GM12878 (cell line): ENCODE measurements around the gene ACSM5. TPM values are rescaled to one million over a fixed set of nuclear protein-coding genes. Genes with fewer than 3 reads are reported as not detected.
"Not testable (repeated sequence)": the region's sequence is repeated elsewhere in the genome, so short reads cannot be mapped to it uniquely, and the experiment has no call there.

Experiments used
- ATAC-seq: fragments of 200-7000 bp; cut with Tn5 transposase; 3 replicates; pipeline ENCODE4 v1.9.1; 2020; ENCODE audit warnings: mild to moderate bottlenecking, moderate library complexity
- BruUV-seq: library from RNA; stranded (reverse); fragments of 400-500 nt; replicated peaks from 2 replicates; lab custom pipeline; 2021; lab: Mats Ljungman, UMichigan
- CTCF ChIA-PET: fragments of 300-600 bp; sonication (Branson Sonifier 250); formaldehyde crosslinking; extraction: SDS; loops from one replicate; lab custom pipeline; 2021; ENCODE audit warnings: inconsistent platforms; lab: Yijun Ruan, JAX
- POLR2A ChIA-PET: fragments of 350-600 bp; formaldehyde crosslinking; extraction: SDS; loops from one replicate; lab custom pipeline; 2021; ENCODE audit warnings: inconsistent platforms; lab: Charles Lee
- RAD21 ChIA-PET: fragments of 300-600 bp; sonication (Branson Sonifier 250); formaldehyde crosslinking; loops from one replicate; lab custom pipeline; 2023; ENCODE audit warnings: antibody characterized with exemption; ENCODE audit not compliant: unreplicated experiment; lab: Charles Lee
- SMC1A ChIA-PET: fragments of 300-600 bp; sonication (Branson Sonifier 250); formaldehyde crosslinking; loops from one replicate; lab custom pipeline; 2023; ENCODE audit not compliant: unreplicated experiment, uncharacterized antibody; lab: Charles Lee
- DNase-seq: peaks from one replicate; pipeline ENCODE4 v3.0.0-alpha.2; 2011; ENCODE audit warnings: low read depth, low spot score
- FAIRE-seq: peaks from 3 replicates; lab custom pipeline; 2011; peaks lifted over from hg19 to GRCh38; lab: Jason Lieb, UNC
- H2AFZ ChIP-seq: 2 replicates; pipeline ENCODE4 v1.6.0; 2011; ENCODE audit warnings: low read depth, low read length, control low read depth; ENCODE audit not compliant: control insufficient read depth
- H3K27ac ChIP-seq: 2 replicates; pipeline ENCODE4 v1.5.1; 2011; ENCODE audit warnings: control low read depth; ENCODE audit not compliant: control insufficient read depth, insufficient read depth
- H3K27me3 ChIP-seq, 2 experiments: replicated peaks in 1 of 2; 2 replicates each; pipeline versions ENCODE4 v1.6.0 to v1.6.1; 2011; ENCODE audit warnings: low read length in 1 of 2; ENCODE audit not compliant: control insufficient read depth in 2 of 2, insufficient read depth in 2 of 2
- H3K36me3 ChIP-seq, 2 experiments: 2 replicates each; pipeline ENCODE4 v1.5.1; 2011; ENCODE audit warnings: low read length in 1 of 2; ENCODE audit not compliant: control insufficient read depth in 2 of 2, insufficient read depth in 2 of 2
- H3K4me1 ChIP-seq: 2 replicates; pipeline ENCODE4 v1.6.1; 2011; ENCODE audit warnings: mild to moderate bottlenecking, low read length, moderate library complexity, mixed read lengths; ENCODE audit not compliant: control insufficient read depth, insufficient read depth
- H3K4me2 ChIP-seq: 2 replicates; pipeline ENCODE4 v1.6.0; 2011; ENCODE audit warnings: control low read depth; ENCODE audit not compliant: control insufficient read depth, insufficient read depth
- H3K4me3 ChIP-seq: fragments of 200-600 bp; sonication (generic); 2 replicates; pipeline ENCODE4 v1.5.1; 2016
- H3K79me2 ChIP-seq: 2 replicates; pipeline ENCODE4 v1.6.0; 2011; ENCODE audit warnings: low read length; ENCODE audit not compliant: control insufficient read depth, insufficient read depth
- H3K9ac ChIP-seq: 2 replicates; pipeline ENCODE4 v1.8.0; 2011; ENCODE audit warnings: low read length, control low read depth, mixed read lengths; ENCODE audit not compliant: control insufficient read depth, insufficient read depth
- H3K9me3 ChIP-seq: replicated peaks from 3 replicates; pipeline ENCODE4 v1.5.1; 2011; ENCODE audit warnings: mild to moderate bottlenecking, low read length; ENCODE audit not compliant: control insufficient read depth, insufficient read depth
- H4K20me1 ChIP-seq: 2 replicates; pipeline ENCODE4 v1.6.0; 2011; ENCODE audit not compliant: control insufficient read depth, insufficient read depth
- WGBS: methylation state at CpG from one replicate; pipeline ENCODE4 v1.1.6; 2016; ENCODE audit warnings: low lambda C conversion rate; ENCODE audit not compliant: insufficient replicate concordance, insufficient coverage; ENCODE audit errors: missing lambda C conversion rate; 5-methylcytosine and 5-hydroxymethylcytosine counted together
- in situ Hi-C: fragments of 300-500 bp; cut with MboI; formaldehyde crosslinking; loops from 9 replicates; pipeline ENCODE4 v1.14.3; 2018; ENCODE audit warnings: mixed read lengths
- intact Hi-C: fragments of 100-400 bp; cut with micrococcal nuclease; formaldehyde crosslinking; loops from one replicate; pipeline ENCODE4 v1.14.2; 2022; ENCODE audit not compliant: unreplicated experiment
- polyA plus RNA-seq, 11 experiments: library from polyadenylated mRNA; depleted of rRNA in 4 of 11; unstranded in 6 of 11; stranded (reverse) in 5 of 11; fragments of >200 nt; fragmentation: Nextera tagmentation in 4 of 11; fragmentation: Illumina TruSeq in 1 of 11; extraction: Ambion mirVana in 4 of 11; extraction: Trizol in 1 of 11; gene quantifications; 1 replicate in 1 of 11; 2 replicates in 10 of 11; pipeline versions ENCODE4 v1.2.1 to v1.2.3, GENCODE V29; 2011 to 2016; ENCODE audit warnings: inconsistent platforms in 2 of 11, missing spikeins in 2 of 11, low read depth in 1 of 11
- total RNA-seq, 4 experiments: library from RNA; depleted of rRNA in 3 of 4; stranded (reverse); fragments of >200 nt in 3 of 4; fragmentation: Illumina TruSeq in 1 of 4; extraction: Trizol in 1 of 4; gene quantifications; 2 replicates each; pipeline versions ENCODE4 v1.2.1 to v1.2.3, GENCODE V29; 2013 to 2021

Gene ACSM5
- total and polyA plus RNA-seq, 10 of the 15 experiments (the other 5 are each of a cell fraction or from before 2014, with no cell fraction given): 0.07 to 0.54 (median 0.26) TPM; not detected in 3

DNA sequence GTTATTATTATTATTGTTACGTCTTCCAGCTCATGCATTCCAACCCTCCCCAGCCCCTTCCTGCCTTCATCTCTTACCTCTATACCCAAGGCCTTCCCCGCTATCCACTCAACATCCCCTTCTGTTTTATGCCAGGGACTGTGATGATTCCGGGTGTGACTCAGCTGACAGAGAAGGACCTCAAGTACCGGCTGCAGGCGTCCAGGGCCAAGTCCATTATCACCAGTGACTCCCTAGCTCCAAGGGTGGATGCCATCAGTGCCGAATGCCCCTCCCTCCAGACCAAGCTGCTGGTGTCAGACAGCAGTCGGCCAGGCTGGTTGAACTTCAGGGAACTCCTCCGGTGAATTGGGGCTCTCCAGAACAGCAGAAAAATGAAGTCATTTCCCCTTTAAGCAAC lies 9.8 kb downstream of the ACSM5 start:
- BruUV-seq, SMC1A ChIA-PET, intact Hi-C loops, FAIRE-seq, H3K27ac ChIP-seq, in situ Hi-C loops, H3K9ac ChIP-seq, H3K9me3 ChIP-seq, H3K79me2 ChIP-seq, CTCF ChIA-PET, H3K4me3 ChIP-seq, H3K4me1 ChIP-seq, RAD21 ChIA-PET, ATAC-seq, DNase-seq, H3K36me3 ChIP-seq, H3K27me3 ChIP-seq, POLR2A ChIA-PET, H2AFZ ChIP-seq, H3K4me2 ChIP-seq, H4K20me1 ChIP-seq: not testable (repeated sequence)
- 36% methylated on average over 8 of the region's 8 CpGs for WGBS

DNA sequence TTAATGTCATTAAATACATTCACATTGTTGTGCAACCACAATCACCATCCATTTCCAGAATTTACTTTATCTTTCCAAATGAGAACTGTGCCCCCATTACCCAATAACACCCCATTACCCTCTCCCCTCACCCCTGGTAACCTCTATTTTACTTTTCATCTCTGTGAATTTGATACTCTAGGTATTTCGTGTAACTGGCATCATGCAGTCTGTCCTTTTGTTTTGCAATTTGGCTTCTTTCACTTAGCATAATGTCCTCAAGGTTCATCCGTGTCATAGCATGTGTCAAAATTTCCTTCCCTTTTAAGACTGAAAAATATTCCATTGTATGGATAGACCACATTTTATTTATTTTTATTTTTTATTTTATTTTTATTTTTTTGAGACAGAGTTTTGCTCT lies 12.4 kb downstream of the ACSM5 start:
- in situ Hi-C loops, H3K36me3 ChIP-seq, H3K4me3 ChIP-seq, H3K79me2 ChIP-seq, H3K4me1 ChIP-seq, SMC1A ChIA-PET, intact Hi-C loops, ATAC-seq, H4K20me1 ChIP-seq, H3K27me3 ChIP-seq, H3K9me3 ChIP-seq, H3K4me2 ChIP-seq, H3K27ac ChIP-seq, H3K9ac ChIP-seq, BruUV-seq, H2AFZ ChIP-seq, DNase-seq, CTCF ChIA-PET, RAD21 ChIA-PET, POLR2A ChIA-PET, FAIRE-seq: not testable (repeated sequence)
- WGBS: 64% methylated on average over 2 of the region's 2 CpGs

DNA sequence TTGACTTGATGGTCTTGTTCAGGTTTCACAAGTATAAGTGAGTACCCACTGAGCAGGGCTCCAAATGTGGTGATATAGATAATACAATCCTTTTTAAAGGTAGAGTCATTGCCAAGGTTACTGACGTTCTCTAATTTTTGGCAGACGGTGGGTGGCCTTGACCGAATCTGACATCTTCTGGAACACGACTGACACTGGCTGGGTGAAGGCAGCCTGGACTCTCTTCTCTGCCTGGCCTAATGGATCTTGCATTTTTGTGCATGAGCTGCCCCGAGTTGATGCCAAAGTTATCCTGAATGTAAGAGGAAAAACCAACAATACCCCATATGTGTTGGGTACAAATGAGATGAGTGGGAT lies 14.4 kb downstream of the ACSM5 start:
- DNase-seq, H3K27me3 ChIP-seq, H3K36me3 ChIP-seq, FAIRE-seq, in situ Hi-C loops, H3K4me3 ChIP-seq, H3K4me2 ChIP-seq, H3K9ac ChIP-seq, intact Hi-C loops, H3K79me2 ChIP-seq, BruUV-seq, H2AFZ ChIP-seq, ATAC-seq, H3K4me1 ChIP-seq, CTCF ChIA-PET, POLR2A ChIA-PET, H3K27ac ChIP-seq, H3K9me3 ChIP-seq, H4K20me1 ChIP-seq, RAD21 ChIA-PET, SMC1A ChIA-PET: not testable (repeated sequence)
- 31% methylated on average over 5 of the region's 5 CpGs for WGBS
